Stimulated activated CD4-positive, alpha-beta T cell treated with anti-CD3 and anti-CD28 coated beads, Interleukin-1b, Interleukin-23, amount 100 ng/mL, for 48 hours (primary cell): Measurements from ENCODE around the gene ATF6.
"Not testable (repeated sequence)": the region's sequence is repeated elsewhere in the genome, so short reads cannot be mapped to it uniquely, and the experiment has no call there.

Experiments
- DNase-seq: peaks from one replicate; pipeline ENCODE4 v3.0.0-alpha.2; 2020

ATF6 gene

DNA sequence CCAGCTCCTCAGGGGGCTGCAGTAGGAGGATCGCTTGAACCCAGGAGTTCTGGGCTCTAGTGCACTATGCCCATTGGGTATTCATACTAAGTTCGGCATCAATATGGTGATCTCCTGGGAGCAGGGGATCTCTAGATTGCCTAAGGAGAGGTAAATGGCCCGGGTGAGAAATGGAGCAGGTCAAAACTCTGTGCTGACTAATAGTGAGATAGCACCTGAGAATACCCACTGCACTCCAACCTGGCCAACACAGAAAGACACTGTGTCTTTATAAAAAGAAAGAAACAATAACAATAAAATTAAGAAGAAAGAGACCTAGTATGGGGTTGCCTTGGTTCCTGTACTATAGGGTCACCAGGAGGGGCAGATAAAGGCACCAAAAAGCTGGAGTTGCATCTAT, 30.3 kb upstream of the ATF6 start:
- no peak for DNase-seq

DNA sequence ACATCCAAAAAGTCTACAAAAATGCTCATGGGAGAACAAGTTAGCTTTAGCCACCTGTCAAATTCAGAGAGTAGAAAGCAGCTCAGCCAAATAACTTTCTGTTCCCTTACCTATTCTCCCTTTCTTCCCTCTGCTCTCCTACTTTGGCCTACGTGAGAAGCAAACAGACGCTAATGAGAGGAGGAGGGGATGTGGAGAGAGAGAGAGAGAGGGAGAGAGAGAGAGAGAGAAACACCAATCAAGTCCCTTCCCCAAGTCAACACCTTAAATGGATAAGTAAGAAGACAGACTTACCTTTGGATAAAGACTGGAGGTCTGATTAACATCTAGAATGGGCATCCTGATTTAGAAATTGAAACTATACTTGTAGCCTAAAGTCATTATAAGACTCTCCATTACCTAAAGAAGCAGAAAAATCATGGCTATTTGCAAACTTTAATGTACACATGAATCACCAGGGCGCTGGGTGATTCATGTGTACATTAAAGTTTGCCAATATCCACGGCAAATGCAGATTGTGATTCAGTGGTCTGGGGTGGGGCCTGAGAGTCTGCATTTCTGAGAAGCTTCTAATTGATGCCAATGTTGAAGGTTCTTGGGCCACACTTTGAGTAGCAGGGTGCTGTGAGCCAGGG, 29.7 kb upstream of the ATF6 start:
- DNase-seq = peak; percentile 48

DNA sequence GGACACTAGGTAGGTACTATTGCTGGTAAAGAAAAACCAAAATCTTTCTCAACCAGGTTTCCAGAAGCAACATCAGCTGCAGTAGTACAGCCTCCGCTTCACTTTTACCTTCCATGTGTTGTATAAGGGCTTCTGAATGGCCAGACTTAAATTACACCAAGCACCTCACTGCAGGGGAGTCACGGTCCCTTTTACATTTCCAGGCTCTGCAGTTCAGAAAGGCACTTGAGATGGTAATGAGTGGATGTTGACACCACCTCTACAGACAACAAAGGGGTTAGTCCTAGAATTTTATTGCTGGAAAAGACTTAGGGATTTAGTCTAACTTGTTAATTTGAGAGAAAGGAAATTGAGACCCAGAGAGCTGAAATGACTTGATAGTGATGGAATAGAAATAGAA, 28.5 kb upstream of the ATF6 start:
- DNase-seq = no peak

DNA sequence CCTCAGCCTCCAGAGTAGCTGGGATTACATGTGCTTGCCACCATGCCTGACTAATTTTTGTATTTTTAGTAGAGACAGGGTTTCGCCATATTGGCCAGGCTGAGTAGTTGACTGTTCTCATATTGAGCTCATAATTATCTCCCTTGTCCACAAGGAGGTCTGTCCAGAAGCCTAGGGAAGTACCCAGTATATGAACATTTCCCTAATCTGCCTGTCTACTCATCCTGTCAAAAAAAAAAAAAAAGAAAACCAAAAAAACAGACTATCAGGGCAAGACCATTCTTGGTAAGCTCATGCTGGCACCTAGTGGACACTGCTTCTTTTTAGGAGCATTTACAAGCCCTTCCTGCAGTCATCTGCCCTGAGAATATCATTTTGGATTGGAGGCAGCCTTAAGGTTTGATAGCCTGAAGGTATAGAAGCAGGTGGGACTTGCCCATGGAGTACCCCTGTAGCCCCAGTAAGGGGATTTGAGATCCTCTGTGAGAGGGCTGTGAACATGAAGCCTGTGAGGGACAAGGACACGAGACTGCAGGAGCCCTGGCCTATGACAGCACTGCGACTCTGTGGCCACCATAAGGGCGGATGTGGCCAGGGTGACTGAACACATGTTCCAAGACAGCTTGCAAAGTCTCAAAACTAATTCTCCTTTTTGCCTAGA, 27.4 kb upstream of the ATF6 start:
- DNase-seq = peak; percentile 42

DNA sequence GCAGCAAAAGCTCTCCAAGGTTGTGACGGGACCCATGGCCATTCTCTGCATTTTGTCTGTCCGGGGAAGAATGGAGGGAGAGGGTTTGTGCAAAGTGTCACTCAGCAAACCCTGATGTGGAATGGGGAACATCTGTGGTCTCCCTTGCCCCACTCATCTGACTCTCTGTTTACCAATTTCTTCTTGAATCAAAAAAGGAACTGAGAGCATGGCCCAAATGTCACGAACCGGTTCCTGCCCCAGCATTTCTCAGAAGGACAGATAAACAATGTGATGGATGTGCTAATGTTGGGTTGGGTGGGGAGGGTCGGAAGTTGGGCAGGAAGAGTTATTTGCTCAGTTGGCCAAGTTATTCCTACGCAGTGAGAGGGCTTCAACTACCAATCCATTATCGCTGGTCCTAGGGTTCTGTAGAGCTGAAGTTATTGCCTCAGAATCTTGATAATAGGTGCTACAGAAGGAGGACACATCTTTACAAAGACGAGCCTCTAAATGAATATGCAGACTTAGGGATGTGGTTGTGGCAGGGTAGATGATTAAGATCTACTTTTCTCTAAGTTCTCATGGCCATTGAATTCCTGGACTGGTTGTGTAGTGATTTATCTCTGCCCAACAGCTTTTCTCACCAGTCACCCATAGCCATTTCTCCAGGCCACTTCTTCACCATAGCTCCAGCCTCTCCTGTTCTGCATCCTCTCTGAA, 26.1 kb upstream of the ATF6 start:
- no peak for DNase-seq

DNA sequence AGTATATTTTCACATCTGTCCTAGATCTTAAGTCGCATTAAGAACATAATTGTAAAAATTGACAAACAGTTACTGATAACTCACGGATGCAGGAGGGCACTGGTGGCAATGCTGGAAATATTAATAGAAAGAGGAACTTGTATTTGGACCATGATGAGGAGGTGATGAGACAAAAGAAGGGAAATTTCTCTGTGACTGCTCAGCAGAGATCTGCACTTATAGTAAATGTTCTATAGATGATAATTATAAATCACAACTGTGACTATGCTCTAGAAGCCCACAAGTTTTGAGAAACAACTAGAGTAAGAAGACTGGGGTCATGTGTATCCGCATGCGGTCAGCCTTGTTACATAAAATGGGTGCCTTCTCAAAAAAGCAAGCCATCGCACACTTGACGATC, 25.2 kb upstream of the ATF6 start:
- no peak for DNase-seq

DNA sequence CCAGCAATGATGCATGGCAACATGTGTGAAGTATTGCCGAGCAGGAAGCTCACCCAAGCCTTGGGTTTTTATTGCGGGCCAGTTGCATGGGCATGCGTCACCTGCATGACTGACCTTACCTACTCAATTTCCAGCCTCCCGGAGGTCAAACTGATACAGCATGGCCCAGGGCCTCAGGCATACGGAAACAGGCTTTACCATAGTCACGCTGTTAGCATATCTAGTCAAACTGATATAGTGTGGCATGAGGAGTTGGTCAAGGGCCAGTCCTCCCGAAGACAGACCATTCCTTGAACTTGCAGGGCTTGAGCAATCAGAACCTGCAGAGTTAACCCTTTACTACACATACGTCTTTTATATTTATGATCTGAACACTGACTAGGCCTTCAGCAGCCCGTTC, 22.9 kb upstream of the ATF6 start:
- DNase-seq = no peak

DNA sequence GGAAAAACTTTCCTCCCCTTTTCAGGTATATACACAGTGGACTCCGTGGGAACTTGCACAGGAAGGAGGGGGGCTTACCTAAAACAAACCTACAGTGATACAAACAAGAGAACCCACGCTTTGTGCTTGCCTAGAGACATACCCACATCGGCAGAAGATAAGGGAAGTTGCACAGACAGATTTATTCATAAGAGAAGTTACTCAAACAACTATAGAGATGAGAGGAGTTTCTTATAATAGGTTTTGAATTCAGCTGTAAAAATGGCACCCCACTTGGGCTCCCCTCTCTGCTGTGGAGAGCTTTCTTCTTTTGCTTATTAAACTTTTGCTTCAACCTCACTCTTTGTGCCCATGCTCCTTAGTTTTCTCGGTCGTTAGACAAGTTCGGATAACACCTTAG, 18.3 kb upstream of the ATF6 start:
- no peak for DNase-seq

DNA sequence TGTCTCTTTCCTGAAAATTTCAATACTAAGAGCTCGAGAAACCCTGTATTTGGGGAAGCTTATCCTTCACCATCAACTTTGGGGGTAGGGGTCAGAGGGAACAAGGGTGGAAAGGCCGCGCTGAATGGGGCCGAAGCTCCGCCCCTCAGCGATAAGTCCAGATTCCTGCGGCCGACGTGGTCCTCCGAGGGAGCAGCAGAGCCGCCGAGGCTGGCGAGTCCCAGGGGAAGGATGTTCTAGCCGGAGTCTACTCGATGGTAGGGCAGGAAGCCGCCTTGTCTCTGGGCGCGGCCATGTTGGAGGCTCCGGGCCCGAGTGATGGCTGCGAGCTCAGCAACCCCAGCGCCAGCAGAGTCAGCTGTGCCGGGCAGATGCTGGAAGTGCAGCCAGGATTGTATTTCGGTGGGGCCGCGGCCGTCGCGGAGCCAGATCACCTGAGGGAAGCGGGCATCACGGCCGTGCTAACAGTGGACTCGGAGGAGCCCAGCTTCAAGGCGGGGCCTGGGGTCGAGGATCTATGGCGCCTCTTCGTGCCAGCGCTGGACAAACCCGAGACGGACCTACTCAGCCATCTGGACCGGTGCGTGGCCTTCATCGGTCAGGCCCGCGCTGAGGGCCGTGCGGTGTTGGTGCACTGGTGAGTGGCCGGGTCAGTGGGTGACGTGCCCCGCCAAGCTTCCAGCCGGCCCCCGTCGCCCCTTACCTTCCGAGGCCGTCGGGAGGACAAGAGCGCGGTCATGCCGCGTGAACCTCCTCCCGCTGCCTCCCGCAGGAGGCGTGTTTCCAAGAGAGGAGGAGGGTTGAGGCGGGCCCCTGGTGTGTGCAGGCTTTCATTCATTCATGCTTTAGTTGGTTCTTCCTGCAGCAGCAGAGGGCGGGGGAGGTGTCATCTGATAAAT, 16.4 kb upstream of the ATF6 start, which contains the start of gene DUSP12:
DUSP12 (plus strand) TSS at position 278 of the 899 bp plus-strand sequence; CDS start at position 294, 16 bp downstream.
- peak; percentile 92 for DNase-seq

DNA sequence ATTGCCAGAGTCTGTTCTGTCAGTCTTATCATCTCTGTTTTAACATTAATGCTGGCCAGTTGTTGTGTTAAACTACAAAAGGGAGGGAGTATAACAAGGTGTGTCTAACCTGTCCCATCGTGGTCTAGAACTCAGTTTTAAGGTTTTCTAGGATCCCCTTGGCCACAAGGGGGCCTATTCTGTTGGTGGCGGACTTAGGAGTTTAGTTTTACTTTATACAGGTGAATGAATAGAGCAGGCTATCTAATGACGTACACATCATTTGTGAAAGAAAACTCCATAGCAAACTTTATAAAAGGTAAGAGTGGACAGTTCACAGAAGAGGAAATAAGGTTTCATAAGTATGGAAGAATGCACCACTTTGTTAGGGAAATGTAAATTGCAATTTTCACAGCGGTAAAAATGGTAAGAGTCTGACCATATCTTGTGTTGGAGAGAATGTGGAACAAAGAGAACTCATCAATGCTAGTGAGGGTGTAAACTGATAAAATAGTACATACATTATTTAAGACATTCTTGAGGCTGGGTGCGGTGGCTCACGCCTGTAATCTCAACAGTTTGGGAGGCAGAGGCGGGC, 2.5 kb upstream of the ATF6 start:
- DNase-seq = peak; percentile 35

DNA sequence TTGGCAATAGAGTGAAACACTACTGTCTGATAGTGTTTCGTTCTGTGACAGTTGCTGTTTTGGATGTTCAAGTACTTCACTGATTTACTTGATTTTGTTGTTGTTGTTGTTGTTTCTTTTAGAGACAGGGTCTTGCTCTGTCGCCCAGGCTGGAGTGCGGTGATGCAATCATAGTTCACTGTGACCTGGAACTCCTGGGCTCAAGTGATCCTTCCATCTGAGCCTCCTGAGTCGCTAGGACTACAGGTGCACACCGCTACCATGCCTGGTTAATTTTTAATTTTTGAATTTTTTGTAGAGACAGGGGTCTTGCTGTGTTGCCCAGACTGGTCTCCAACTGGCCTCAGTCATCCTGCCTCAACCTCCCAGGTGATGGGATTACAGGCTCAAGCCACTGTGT, 2.3 kb downstream of the ATF6 start:
- no peak for DNase-seq

DNA sequence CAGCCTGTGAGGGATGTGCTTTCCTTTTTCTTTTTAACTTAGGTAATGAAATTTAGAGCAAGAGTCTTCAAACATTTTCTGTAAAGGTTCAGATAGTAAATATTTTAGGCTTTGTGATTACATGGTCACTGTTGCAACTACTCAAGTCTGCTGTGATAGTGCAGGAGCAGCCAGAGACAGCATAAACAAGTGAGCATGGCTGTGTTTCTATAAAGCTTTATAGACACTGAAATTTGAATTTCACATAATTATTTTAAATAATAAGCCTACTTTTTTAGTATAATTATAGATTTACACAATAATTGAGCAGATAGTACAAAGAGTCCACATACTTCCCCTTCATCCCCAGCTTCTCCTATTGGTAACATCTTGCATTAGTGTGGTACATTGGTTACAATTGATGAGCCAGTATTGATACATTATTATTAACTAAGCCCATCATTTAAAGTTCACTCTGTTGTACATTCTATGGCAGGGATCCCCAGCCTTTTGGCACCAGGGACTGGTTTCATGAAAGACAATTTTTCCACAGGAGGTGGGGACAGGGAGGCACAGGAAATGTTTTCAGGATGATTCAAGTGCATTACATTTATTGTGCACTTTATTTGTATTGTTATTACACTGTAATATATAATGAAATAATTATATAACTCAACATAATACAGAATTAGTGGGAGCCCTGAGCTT, 3.0 kb downstream of the ATF6 start:
- no peak for DNase-seq

DNA sequence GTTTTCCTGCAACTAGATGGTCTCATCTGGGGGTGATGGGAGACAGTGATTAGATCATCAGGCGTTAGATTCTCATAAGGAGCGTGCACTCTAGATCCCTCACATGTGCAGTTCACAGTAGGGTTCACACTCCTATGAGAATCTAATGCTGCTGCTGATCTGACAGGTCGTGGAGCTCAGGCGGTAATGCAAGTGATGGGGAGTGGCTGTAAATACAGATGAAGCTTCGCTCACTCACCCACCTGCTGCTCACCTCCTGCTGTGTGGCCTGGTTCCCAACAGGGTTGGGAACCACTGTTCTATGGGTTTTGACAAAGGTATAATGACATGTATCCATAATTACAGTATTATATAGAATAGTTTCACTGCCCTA, 3.5 kb downstream of the ATF6 start:
- DNase-seq = not testable (repeated sequence)

DNA sequence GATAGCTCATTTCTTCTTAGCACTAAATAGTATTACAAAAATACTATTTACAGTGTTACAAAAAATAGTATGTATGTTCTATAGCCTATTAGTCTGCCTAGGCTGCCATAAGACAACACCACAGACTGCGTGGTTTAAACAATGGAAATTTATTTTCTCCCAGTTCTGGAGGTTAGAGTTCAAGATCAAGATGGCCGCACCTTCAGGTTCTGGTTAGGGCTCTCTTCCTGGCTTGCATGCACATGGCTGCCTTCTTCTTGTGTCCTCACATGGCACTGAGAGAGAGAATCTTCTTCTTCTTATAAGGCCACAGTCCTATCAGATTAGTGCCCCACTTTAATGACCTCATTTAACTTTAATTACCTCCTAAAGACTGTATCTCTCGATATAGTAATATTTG, 4.1 kb downstream of the ATF6 start:
- DNase-seq = no peak

DNA sequence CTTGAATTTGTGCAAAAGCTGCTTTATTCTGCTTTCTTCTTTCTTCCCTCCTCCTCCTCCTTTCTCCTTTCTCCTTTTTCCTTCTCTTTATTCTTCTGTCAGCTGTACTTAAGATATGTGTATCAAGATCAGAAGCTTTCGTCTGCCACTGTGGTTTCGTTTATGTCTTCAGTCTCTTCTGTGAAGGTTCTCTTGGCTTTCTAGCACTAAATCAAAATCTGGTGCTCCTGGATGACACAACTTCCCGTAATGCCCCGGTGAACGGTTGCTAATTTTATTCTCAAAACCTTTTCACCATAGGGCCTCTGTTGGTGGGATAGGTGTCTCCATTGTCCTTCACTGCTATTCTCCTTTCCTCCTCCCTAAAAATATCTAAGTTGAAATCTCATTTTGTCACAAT, 5.0 kb downstream of the ATF6 start:
- no peak for DNase-seq

DNA sequence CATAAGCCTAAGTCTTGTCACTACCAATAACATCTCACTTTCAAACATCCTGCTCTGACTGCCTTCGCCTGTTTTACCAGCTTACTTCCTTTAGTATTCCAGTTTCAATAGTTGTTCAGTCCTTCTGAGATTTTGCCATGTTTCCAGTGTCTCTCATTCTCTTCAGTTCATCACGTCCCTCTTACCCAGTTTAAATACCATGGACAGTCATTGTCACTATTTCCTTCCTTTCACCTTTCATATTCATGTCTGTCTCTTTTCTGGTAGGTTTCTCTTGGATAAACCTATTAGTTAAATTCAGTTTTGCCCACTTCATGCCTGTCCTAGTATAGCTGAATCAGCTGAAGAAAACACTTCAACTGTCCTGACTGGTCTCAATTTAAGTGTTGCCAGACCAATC, 5.9 kb downstream of the ATF6 start:
- DNase-seq = no peak

DNA sequence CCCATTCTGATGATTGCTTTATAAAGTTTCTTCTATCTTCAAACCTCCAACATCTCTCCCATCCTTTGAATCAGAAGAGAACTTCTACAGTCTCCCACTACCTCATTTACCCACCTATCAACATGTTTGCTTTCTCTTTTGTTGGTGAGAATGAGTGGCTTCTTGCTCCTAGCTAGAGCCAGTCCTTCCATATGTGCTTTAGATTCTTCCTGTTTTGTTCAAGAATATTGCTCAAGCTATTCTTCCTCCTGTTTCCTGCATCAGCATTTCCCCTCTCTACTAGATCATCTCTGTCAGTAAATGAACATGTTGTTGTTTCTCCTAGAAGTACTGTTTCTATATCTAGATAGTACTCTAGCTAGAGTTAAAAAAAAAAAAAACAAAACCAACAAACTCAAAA, 6.3 kb downstream of the ATF6 start:
- DNase-seq = no peak

DNA sequence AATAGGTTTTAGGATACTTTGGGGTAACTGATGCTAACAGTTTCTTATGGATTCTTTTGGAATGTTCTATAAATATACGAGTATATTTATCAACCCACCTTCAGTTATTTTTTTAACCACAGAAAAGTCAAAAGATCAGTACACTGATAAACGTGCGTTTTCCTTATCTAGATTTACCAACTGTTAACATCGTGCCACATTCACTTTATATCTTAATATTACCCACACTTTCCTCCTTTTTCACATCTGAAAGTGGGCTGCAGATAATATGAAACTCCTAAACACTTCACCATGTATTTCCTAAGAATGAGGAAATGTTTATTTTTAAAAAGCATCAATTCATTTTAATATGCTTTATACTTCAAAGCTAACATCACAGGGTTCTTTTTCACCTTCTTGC, 7.7 kb downstream of the ATF6 start:
- DNase-seq = no peak

DNA sequence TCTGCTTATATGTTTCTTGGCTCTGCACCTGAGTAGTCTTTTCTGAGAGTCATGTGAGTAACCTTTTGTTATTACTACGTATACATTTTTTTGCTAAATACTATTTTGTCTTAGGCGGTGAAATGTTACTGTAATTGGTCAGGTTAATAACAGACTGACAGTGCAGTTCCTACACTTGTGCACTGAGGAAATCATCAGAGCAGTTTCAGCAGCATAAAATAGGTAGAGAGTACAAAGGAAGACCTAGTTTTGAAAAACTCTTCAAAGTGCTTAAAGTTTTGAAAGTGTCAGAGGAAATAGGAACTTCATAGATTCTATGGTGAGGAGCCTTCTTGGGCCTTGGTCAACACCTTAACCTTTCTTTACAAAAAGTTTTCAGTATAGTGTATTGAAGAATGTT, 11.1 kb downstream of the ATF6 start:
- no peak for DNase-seq

DNA sequence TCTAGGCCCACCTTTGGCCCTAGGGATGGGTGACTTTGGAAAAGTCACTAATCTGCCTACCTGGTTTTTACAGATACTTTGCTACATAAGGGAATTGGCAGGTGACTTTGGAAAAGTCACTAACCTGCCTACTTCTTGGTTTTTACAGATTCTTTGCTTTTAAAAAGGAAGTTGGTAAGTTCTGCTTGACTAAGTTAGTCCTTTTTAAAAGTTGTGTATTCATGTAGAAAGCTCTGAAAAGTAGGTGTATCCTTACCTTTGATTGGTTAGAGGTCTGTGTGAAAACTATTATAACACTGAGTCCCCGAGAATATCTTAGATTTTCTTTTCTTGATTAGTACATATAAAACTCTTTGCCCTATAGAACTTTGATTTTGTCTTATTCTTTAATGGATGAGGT, 12.4 kb downstream of the ATF6 start:
- DNase-seq = no peak

DNA sequence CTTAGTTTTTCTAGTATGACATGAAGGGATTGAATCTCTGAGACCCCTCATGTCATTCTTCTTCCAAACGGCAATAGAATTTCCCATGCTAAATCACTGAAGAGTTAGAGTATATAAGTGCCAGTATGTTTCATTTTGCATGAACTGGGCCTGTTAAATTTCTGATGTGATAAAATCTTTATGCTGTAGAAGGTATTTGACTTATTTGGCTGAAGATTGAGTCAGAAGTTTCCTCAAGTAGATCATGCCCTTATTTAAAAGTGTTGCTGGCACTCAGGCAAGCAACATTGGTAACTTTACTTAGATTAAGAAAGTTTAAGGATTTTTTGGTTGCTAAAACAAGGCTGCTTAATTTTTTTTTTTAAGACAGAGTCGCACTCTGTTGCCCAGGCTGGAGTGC, 13.3 kb downstream of the ATF6 start:
- no peak for DNase-seq

DNA sequence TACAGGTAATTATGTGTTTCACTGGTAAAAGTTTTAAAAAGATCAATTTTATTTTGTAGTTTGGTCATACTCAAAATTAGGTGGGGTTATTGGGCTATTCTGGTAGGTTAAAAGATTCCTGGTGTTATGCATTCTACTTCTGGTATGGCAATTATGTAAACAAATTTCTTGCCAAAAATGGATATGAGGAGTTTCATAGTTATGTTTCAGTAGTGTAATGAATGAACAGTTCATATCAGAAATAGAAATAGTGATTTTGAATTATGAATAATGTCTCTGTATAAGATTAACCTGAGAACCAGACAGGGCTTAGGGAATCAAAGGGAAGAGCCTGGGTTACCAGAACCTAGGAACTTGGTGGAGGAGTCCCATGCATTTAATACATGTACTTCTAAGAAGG, 15.9 kb downstream of the ATF6 start:
- no peak for DNase-seq
